NCI-H187 treated with DMSO at 0.1 percent for 48 hours (cell line): ENCODE data around the gene MRPS16.
A peak's percentile ranks its signal among the peaks of the same experiment; 100 is the strongest.
"Not testable (repeated sequence)": the region's sequence is repeated elsewhere in the genome, so short reads cannot be mapped to it uniquely, and the experiment has no call there.

ENCODE experiments used
- DNase-seq: peaks from one replicate; lab custom pipeline; 2025; lab: John Stamatoyannopoulos, UW

The MRPS16 gene

GRCh38 chr10:73252445-73253224 lies at the start of gene MRPS16:
MRPS16 (minus strand) TSS chr10:73252644; CDS start chr10:73252482, 162 bp downstream.
- DNase-seq, result peak; percentile 82

DNA sequence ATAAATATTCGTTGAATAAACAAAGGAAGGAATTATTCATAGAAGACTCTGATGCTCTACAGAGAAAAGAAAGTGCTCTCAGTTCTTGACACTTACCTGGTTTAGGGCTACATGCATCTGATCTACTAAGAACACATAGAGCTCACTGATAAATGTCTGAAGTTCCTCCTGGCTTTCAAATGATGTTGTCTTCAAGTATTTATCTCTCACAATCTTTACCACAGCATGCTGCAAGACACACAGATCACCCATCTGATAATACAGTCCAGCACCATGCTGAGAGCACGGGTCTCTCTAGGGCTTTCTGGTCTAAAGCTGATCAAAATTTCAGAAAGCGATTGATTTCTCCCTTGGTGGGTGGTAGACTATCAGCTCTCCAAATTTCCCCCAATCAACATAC lies 44.5 kb upstream of the MRPS16 start:
- no peak for DNase-seq

- DNase-seq, result no peak
Observed at GRCh38 chr10:73293461-73293860, 41.0 kb upstream of the MRPS16 start.

DNA sequence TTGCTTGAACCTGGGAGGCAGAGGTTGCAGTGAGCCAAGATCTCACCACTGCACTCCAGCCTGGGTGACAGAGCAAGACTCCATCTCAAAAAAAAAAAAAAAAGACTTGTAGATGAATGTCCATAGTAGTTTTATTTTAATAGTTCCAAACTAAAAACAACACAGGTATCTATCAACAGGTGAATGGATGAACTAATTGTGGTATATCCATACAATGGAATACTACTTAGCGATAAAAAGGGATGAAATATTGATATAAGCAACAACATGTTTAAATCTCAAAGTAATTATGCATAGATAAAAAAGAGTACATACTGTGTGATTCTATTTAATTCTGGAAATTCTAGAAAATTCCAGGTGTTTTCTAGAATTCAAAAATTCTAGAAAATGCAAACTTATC lies 37.5 kb upstream of the MRPS16 start:
- no peak for DNase-seq

DNA sequence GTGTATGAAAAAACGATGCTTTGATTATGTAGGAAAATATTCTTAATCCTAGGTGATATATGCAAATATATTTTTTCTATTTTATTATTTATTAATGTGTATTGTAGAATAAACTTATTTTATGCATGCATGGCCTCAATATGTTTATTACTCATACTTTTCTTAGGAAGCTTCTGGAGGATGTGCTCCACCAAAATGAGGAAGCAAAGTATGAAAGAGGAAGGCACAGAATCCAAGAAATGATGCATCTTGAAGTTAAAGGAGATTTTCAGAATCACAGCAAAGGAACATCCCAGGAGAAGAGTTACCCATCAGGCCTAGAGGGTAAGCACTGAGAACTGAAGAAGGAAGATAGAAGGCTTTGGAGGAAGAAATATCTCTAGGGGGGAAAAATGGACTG lies 35.0 kb upstream of the MRPS16 start:
- no peak for DNase-seq

- DNase-seq, result no peak
Observed at GRCh38 chr10:73281097-73281496, 28.7 kb upstream of the MRPS16 start.

DNA sequence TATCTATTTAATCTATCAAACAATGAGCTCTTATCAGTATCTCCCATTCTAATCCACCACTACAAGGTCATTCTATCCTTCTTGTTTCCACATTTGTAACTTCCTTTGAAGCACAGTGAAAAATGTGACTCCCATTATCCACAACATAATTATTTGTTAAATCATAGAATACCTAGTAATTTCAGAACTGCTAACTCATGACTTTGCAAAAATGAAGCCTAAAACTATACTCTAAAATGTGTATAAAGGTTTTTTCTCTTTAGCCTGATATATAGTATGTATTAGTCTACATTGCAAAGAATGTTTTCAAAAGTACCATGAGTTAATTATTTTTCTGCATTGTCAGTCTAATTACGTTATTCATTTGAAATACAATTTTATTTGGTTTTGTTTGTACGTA lies 12.0 kb upstream of the MRPS16 start:
- DNase-seq, result no peak

DNA sequence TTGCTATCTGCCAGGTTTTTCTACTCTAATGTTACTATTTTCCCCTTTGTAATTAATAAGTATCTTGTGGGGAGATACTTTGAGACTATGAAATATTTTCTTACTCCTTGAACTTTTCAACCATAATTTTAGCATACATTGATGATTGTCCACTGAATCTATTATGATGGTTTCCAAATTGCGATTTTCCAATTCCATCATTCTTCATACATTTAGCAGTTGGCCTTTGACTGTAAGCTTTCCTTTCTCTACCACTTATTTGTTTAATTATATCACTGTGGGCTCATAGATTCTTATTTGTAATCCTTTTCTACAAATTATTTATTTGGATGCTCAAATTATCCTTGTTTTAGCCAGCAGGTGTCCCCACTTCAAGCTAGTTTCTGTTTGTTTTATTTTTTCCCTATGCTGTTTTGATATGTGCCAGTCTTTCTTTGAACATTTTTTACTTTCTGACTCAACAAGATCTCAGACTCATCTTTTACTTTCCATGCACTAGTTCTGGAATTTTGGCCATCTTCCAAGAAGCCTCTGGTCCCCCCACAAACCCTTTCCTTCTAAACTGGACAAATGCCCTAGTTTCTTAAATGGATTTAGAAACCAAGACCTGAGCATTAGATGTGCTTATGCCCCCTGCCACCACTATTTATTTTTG lies 11.4 kb upstream of the MRPS16 start:
- no peak for DNase-seq

GRCh38 chr10:73262880-73263555 lies 10.6 kb upstream of the MRPS16 start:
- no peak for DNase-seq

DNA sequence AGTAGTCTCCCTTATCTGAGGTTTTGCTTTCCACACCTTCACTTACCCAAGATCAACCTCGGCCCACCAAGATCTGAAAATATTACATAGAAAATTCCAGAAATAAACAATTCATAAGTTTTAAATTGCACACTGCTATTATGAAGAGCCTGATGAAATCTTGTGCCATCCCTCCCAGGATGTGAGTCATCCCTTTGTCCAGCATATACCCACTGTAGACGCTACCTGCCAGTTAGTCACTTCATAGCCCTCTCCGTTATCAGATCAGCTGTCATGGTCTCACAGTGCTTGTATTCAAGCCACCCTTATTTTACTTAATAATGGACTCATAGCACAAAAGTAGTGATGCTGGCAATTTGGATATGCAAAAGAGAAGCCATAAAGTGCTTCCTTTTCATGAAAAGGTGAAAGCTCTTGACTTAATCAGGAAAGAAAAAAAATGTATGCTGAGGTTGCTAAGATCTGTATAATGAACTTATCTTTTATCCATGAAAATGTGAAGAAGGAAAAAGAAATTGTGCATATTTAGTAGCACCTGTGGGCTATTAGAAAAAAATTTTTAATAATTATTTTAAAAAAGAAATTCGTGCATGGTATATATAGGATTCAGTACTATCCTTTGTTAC lies 9.8 kb upstream of the MRPS16 start:
- no peak for DNase-seq

DNA sequence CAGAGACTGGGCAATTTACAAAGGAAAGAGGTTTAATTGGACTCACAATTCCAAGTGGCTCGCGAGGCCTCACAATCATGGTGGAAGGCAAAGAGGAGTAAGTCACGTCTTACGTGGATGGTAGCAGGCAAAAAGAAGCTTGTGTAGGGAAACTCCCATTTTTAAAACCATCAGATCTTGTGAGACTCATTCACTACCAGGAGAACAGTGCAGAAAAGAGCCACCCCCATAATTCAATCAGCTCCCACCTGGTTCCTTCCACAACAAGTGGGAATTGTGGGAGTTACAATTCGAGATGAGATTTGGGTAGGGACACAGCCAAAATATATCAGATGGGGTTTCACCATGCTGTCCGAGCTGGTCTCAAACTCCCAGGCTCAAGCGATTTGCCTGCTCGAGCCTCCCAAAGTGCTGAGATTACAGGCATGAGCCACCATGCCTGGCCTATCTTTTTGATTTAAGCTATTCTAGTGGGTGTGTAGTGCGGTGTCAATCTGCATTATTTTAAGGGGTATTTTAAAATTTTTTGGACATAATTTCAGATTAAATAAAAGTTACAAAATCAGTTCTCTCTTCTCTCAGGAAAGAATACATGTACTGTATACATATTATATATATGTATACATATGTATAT lies 9.0 kb upstream of the MRPS16 start:
- no peak for DNase-seq

DNA sequence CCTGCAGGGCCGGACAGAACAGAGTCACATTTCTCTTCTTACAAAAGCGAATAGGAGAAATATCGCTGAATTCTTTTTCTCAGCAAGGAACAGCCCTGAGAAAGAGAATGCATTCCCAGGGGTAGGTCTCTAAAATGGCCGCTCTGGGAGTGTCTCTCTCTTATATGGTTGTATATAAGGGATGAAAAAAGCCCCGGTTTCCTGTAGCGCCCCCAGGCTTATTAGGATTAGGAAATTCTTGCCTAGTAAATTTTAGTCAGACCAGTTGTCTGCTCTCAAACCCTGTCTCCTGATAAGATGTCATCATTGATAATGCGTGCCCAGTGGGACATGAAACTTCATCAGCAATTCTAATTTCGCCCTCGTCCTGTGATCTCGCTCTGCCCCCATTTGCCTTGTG lies 6.2 kb upstream of the MRPS16 start:
- not testable (repeated sequence) for DNase-seq

DNA sequence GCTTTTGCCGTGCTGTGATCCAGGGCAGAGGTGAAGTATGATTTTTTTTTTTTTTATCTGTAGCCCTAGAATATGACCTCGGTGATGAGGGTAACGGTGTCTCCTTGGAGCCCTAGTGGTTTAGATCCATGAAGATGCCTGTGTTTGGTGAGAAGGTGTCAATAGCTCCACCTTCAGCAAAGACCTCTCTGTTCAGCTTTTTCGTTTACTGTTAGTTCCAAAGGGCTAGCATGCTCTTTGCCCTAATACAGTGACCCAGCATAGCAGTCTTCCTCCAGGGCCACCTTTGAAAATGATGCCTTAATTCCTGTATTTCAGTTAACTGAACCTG lies 746 bp upstream of the MRPS16 start:
- no peak for DNase-seq

GRCh38 chr10:73251683-73252444 lies 580 bp downstream of the MRPS16 start:
- no peak for DNase-seq

DNA sequence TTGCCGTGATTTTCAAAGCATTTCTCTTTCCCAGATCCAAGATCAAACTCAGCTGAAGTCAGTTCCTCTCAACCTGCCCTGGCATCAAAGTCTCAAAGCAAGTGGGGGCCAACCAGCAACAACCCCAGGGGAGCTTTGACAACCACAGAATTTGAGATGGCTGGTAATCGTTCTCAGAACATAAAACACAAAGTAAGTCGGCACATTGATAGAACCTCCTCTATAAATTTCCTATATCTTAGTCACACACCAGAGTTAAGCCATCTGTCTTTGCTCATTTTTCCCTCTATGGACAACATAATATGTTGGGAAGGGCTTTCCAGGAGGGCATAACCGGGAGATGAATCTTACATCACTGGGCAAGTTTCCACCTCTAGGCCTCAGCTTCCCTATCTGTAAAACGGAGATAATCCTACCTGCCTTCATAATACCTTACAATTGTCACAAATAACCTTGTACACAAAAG lies 4.2 kb downstream of the MRPS16 start:
- no peak for DNase-seq

DNA sequence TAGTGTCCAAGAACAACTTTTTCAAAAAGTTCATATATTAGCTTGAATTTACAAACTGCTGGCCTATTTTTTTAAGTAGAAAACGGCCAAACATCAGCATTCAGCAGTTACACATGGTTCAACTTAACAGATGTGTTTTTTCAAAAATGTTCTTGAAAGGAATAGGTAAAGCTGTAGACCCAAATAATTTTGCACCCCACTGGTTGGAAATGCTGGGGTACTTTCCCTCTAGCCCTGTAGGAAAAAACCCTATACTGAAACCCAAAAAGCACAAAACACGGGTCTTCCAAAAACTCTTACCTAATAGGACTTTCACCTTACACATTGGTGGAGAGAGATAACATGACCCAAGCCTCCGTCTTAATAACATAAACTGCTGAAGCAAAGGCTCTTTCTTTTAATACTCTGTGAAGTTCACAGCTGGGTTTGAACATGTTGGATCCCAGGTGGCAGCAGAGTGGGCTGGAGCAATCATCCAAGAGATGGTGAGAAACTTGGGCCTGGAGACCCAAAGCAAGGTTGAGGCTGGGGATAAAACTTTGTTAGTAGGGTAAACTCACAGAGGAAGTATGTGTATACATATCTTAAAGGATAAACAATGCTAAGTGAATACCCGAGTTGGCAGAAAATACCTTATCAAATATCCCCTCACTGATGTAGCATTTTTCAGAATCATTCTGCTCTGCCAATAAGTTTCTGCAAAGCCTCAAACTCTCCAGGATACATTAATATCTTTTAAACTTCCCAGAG lies 4.8 kb downstream of the MRPS16 start:
- DNase-seq, result no peak

- DNase-seq, result peak; percentile 13
Observed at GRCh38 chr10:73246646-73247508, 5.6 kb downstream of the MRPS16 start, which contains the start of gene DNAJC9. DNAJC9 (minus strand) TSS chr10:73247255; CDS start chr10:73247189, 66 bp downstream.

DNA sequence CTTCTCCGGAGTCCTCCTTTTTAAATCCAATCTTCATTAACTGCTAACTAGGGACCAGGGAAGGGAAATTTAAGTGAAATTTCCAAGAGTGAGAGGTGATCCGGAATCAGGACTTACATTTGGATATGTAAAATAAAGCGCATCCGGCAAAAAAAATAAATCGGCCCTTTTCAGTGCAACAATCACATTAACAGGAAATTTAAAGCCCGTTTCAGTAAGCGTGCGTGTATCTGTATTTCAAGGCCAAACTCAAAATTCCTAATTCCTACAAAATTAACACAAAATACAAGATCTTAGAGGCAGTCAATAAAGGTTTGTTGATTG lies 6.2 kb downstream of the MRPS16 start:
- no peak for DNase-seq

GRCh38 chr10:73244866-73245477 lies 7.5 kb downstream of the MRPS16 start:
- no peak for DNase-seq
